Measurements from ENCODE around the gene BST1. TPM values are rescaled to one million over a fixed set of nuclear protein-coding genes. Genes with fewer than 3 reads are reported as not detected.
A peak's percentile ranks its signal among the peaks of the same experiment; 100 is the strongest.

Gene BST1
- total RNA-seq, 1 experiment from 2014 or later: 1.4 TPM

- TF ChIP-seq NR3C1 (CRISPR knock-in tag; conservative IDR thresholded peaks at IDR 0.05; ENCODE audit: low read depth) (no peak), NR1H2 (CRISPR knock-in tag; IDR thresholded peaks at IDR 0.05) (no peak)
Observed at GRCh38 chr4:15683143-15683495, 19.7 kb upstream of the BST1 start (continued).

GRCh38 chr4:15684498-15684897 lies 18.4 kb upstream of the BST1 start:
- Mint-ChIP-seq H3K27me3 (ENCODE audit: low read depth) (no peaks in the 10 kb centered on the region), H3K9me3 (no peaks in the 10 kb centered on the region), H3K27ac (peak overlapping the region; percentile 95), H3K4me1 (peaks cover 43% of the 10 kb centered on the region), H3K4me3 (peak overlapping the region; percentile 51), H3K36me3 (peaks cover 30% of the 10 kb centered on the region)
- TF ChIP-seq ZNF219 (CRISPR knock-in tag; IDR thresholded peaks at IDR 0.05; ENCODE audit: borderline replicate concordance): no peak
- no peak for TF ChIP-seq EMX1 (CRISPR knock-in tag; IDR thresholded peaks at IDR 0.05)
- TF ChIP-seq IRF1 (CRISPR knock-in tag; IDR thresholded peaks at IDR 0.05): no peak
- TF ChIP-seq PRDM15 (CRISPR knock-in tag; IDR thresholded peaks at IDR 0.05): no peak
- TF ChIP-seq CBFB (CRISPR knock-in tag; IDR thresholded peaks at IDR 0.05; ENCODE audit: low read depth): no peak
- no peak for TF ChIP-seq NFATC4 (CRISPR knock-in tag; IDR thresholded peaks at IDR 0.05)
- TF ChIP-seq ATF2 (CRISPR knock-in tag; IDR thresholded peaks at IDR 0.05; ENCODE audit: borderline replicate concordance, low read depth): no peak
- no peak for TF ChIP-seq AR (CRISPR knock-in tag; IDR thresholded peaks at IDR 0.05)
- TF ChIP-seq ESRRA (CRISPR knock-in tag; IDR thresholded peaks at IDR 0.05; ENCODE audit: borderline replicate concordance): no peak
- CTCF ChIA-PET: no interaction called here
- DNase-seq (ENCODE audit: low spot score): no peak
- POLR2A ChIA-PET: no interaction called here
- peak; percentile 9; the same call in 1 of the 2 replicates for ATAC-seq

GRCh38 chr4:15688051-15688450 lies 14.8 kb upstream of the BST1 start:
- no peak for DNase-seq (ENCODE audit: low spot score)
- Mint-ChIP-seq H3K27me3 (ENCODE audit: low read depth) (no peaks in the 10 kb centered on the region), H3K36me3 (peaks cover 23% of the 10 kb centered on the region), H3K4me1 (peaks cover 48% of the 10 kb centered on the region), H3K4me3 (no peak overlapping the region), H3K9me3 (no peaks in the 10 kb centered on the region), H3K27ac (no peak overlapping the region)
- ATAC-seq: no peak
- CTCF ChIA-PET: no interaction called here
- no peak for TF ChIP-seq MYBL2 (CRISPR knock-in tag; IDR thresholded peaks at IDR 0.05)
- TF ChIP-seq MXD4 (CRISPR knock-in tag; IDR thresholded peaks at IDR 0.05; ENCODE audit: borderline replicate concordance): no peak
- TF ChIP-seq HMGXB4 (CRISPR knock-in tag; IDR thresholded peaks at IDR 0.05): no peak
- TF ChIP-seq ZNF512 (CRISPR knock-in tag; IDR thresholded peaks at IDR 0.05; ENCODE audit: borderline replicate concordance): no peak
- TF ChIP-seq ESRRA (CRISPR knock-in tag; IDR thresholded peaks at IDR 0.05; ENCODE audit: borderline replicate concordance): no peak
- no peak for TF ChIP-seq NR2C2 (CRISPR knock-in tag; IDR thresholded peaks at IDR 0.05)
- TF ChIP-seq E2F1 (CRISPR knock-in tag; IDR thresholded peaks at IDR 0.05): no peak
- TF ChIP-seq TCF7 (CRISPR knock-in tag; IDR thresholded peaks at IDR 0.05; ENCODE audit: low read depth): no peak
- TF ChIP-seq PRRX2 (CRISPR knock-in tag; IDR thresholded peaks at IDR 0.05): no peak
- no peak for TF ChIP-seq ELF4 (CRISPR knock-in tag; IDR thresholded peaks at IDR 0.05; ENCODE audit: low read depth)
- TF ChIP-seq ZNF396 (CRISPR knock-in tag; IDR thresholded peaks at IDR 0.05; ENCODE audit: borderline replicate concordance): no peak
- POLR2A ChIA-PET: no interaction called here

All from WTC11 (cell line).